Activated naive CD8-positive, alpha-beta T cell treated with anti-CD3 and anti-CD28 coated beads, Interleukin-2, amount 10 ng/mL, durations not matched to agents 7 days and 5 days (primary cell): ENCODE results near the gene SLC16A10. TPM values are rescaled to one million over a fixed set of nuclear protein-coding genes. Genes with fewer than 3 reads are reported as not detected.
"Not testable (repeated sequence)": the region's sequence is repeated elsewhere in the genome, so short reads cannot be mapped to it uniquely, and the experiment has no call there.

Experiments
- ATAC-seq: fragments of 150-1000 bp; cut with Tn5 transposase; one replicate; pipeline ENCODE4 v1.10.0; 2021; ENCODE audit warnings: low read depth, moderate library complexity
- POLR2A ChIA-PET: fragments of 350-600 bp; sonication (Branson Sonifier 250); formaldehyde crosslinking; loops from one replicate; lab custom pipeline; 2021; ENCODE audit warnings: antibody characterized with exemption; lab: Charles Lee
- DNase-seq: peaks from one replicate; pipeline ENCODE4 v3.0.0; 2021
- H3K27ac Mint-ChIP-seq: one replicate; pipeline ENCODE4 v1.8.0; 2022; ENCODE audit warnings: mild to moderate bottlenecking, mixed read lengths
- H3K27me3 Mint-ChIP-seq: one replicate; pipeline ENCODE4 v1.8.0; 2022; ENCODE audit warnings: mild to moderate bottlenecking, moderate library complexity, mixed read lengths
- H3K36me3 Mint-ChIP-seq: one replicate; pipeline ENCODE4 v1.8.0; 2021; ENCODE audit warnings: mild to moderate bottlenecking, mixed read lengths
- H3K4me1 Mint-ChIP-seq: one replicate; pipeline ENCODE4 v1.8.0; 2021; ENCODE audit warnings: mixed read lengths
- H3K4me3 Mint-ChIP-seq: one replicate; pipeline ENCODE4 v1.8.0; 2022; ENCODE audit warnings: mild to moderate bottlenecking, moderate library complexity, mixed read lengths
- H3K9me3 Mint-ChIP-seq: one replicate; pipeline ENCODE4 v1.8.0; 2021; ENCODE audit warnings: mixed read lengths
- total RNA-seq, 2 experiments: library from RNA; stranded (reverse); gene quantifications; one replicate each; pipeline ENCODE4 v1.2.3, GENCODE V29; 2021

Gene SLC16A10
- total RNA-seq, 2 experiments from 2014 or later: 6.8 to 7.1 TPM

DNA sequence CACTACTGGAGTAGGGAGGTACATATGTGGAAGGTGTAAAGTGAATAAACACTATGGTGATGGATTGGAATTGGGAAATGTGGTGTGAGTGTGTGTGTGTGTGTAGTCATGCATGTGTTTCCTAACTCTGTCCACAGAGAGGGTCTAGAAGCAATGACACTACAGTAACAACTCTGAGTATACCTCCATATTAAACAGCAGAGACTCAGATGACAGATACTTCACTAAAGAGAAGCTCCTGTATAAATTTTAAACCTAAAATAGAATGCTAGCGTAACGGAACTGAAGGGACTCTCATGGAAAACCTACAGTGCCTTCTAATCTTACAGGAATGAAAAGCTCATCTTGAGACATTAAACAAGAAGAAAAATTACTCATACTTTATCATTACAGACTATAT is 150.5 kb downstream of the SLC16A10 start:
- POLR2A ChIA-PET: no interaction called here
- Mint-ChIP-seq H3K4me1 (no peaks in the 10 kb centered on the region), H3K36me3 (peaks cover 1% of the 10 kb centered on the region), H3K4me3 (no peak overlapping the region), H3K27me3 (peaks cover 2% of the 10 kb centered on the region), H3K27ac (no peak overlapping the region), H3K9me3 (peaks cover 2% of the 10 kb centered on the region)
- DNase-seq (no peak), ATAC-seq (no peak)

DNA sequence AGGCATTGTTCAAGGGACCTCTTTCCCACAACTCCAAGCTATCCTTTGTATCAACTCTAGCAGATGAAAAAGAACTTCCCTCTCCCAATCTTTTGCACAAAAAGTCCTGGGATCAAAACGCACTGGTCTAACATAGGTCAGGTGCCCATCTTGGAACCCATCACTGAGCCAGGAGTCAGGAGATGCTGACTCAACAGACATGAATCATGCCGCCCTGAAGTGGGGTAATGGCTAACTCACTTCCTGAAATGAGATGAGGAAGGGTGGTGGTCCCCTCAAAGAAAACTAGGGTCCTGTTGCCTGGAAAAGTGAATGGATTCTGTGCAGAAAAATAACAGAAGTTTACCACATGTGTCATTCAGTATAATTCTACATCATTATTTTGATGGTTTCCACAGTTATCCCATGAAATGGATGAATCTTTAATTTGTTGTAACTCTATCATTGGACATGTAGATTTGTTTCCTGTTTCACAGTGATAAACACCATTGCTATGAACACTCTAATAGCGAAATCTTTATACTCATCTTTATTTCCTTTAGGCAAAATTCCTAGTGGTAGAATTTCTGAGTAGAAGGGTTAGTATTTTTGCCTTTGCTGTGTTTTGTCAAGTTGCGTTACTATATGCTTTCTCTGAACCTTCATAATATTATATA is 151.3 kb downstream of the SLC16A10 start:
- DNase-seq (no peak), ATAC-seq (no peak)
- no peaks in the 10 kb centered on the region for H3K4me1 Mint-ChIP-seq
- no peak overlapping the region for H3K27ac Mint-ChIP-seq
- peaks cover 2% of the 10 kb centered on the region for H3K9me3 Mint-ChIP-seq
- H3K36me3 Mint-ChIP-seq: peaks cover 1% of the 10 kb centered on the region
- H3K27me3 Mint-ChIP-seq: peaks cover 2% of the 10 kb centered on the region
- no peak overlapping the region for H3K4me3 Mint-ChIP-seq
- POLR2A ChIA-PET: no interaction called here

DNA sequence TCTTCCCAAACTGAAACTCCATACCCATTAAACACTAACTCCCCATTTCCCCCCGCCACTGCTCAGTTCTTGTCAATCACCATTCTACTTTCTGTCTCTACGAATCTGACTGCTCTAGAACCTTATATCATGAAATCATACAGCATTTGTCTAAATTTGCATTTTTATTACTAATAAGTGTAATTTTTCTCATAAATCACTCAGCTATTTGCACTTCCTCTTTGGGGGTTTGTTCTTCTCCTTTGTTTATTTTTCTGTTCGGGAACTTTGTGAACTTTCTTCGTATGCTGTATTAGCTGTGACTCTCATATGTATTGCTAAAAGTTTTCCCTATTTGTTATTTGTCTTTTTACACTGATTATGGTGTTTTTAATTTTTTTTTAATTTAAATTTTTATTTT is 152.2 kb downstream of the SLC16A10 start:
- Mint-ChIP-seq H3K4me3 (no peak overlapping the region), H3K36me3 (no peaks in the 10 kb centered on the region), H3K9me3 (peaks cover 2% of the 10 kb centered on the region), H3K27me3 (peaks cover 2% of the 10 kb centered on the region), H3K27ac (no peak overlapping the region), H3K4me1 (no peaks in the 10 kb centered on the region)
- DNase-seq (no peak), ATAC-seq (no peak)
- POLR2A ChIA-PET: interaction anchor here (1.0 kb wide), 1 partner anchor 20 kb away, joined by 3 read pairs; a partner anchor contains a TSS

- no peak overlapping the region for H3K4me3 Mint-ChIP-seq
- H3K9me3 Mint-ChIP-seq: no peaks in the 10 kb centered on the region
- H3K27ac Mint-ChIP-seq: no peak overlapping the region
- ATAC-seq (no peak), DNase-seq (no peak)
- POLR2A ChIA-PET: no interaction called here
- H3K36me3 Mint-ChIP-seq: no peaks in the 10 kb centered on the region
- no peaks in the 10 kb centered on the region for H3K4me1 Mint-ChIP-seq
- H3K27me3 Mint-ChIP-seq: peaks cover 3% of the 10 kb centered on the region
These were observed 155.1 kb downstream of the SLC16A10 start for GRCh38 chr6:111242452-111242851.

DNA sequence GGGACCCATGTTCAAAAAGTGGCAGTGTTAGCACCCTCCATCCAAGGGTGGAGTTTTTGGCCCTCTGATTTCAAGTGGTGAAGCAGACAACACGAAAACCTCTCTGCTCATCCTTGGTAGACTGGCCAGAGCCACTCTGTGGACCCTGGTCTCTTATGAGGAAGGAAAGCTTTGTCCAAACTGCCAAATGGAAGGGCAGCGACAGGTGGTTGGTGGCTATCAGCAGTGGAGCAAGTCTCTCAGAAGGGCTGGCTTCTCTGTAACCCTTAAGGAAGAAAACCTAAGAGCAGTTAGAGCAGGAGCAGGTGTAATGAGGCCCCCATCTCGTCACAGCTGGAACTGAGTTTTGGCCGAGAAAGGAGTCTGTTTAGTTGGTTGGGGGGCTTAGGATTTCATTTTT is 155.8 kb downstream of the SLC16A10 start:
- H3K4me3 Mint-ChIP-seq: no peak overlapping the region
- POLR2A ChIA-PET: no interaction called here
- no peak overlapping the region for H3K27ac Mint-ChIP-seq
- H3K27me3 Mint-ChIP-seq: peaks cover 3% of the 10 kb centered on the region
- ATAC-seq (no peak), DNase-seq (no peak)
- no peaks in the 10 kb centered on the region for H3K9me3 Mint-ChIP-seq
- H3K4me1 Mint-ChIP-seq: no peaks in the 10 kb centered on the region
- H3K36me3 Mint-ChIP-seq: no peaks in the 10 kb centered on the region

GRCh38 chr6:111248789-111249188 is 161.5 kb downstream of the SLC16A10 start:
- peaks cover 10% of the 10 kb centered on the region for H3K27me3 Mint-ChIP-seq
- H3K27ac Mint-ChIP-seq: no peak overlapping the region
- H3K4me1 Mint-ChIP-seq: peaks cover 1% of the 10 kb centered on the region
- no peak overlapping the region for H3K4me3 Mint-ChIP-seq
- POLR2A ChIA-PET: no interaction called here
- H3K36me3 Mint-ChIP-seq: no peaks in the 10 kb centered on the region
- DNase-seq (no peak), ATAC-seq (no peak)
- no peaks in the 10 kb centered on the region for H3K9me3 Mint-ChIP-seq

GRCh38 chr6:111250791-111251354 is 163.6 kb downstream of the SLC16A10 start:
- ATAC-seq (no peak), DNase-seq (no peak)
- H3K27ac Mint-ChIP-seq: no peak overlapping the region
- H3K36me3 Mint-ChIP-seq: no peaks in the 10 kb centered on the region
- H3K4me3 Mint-ChIP-seq: no peak overlapping the region
- POLR2A ChIA-PET: no interaction called here
- no peaks in the 10 kb centered on the region for H3K9me3 Mint-ChIP-seq
- peaks cover 18% of the 10 kb centered on the region for H3K27me3 Mint-ChIP-seq
- peaks cover 1% of the 10 kb centered on the region for H3K4me1 Mint-ChIP-seq

DNA sequence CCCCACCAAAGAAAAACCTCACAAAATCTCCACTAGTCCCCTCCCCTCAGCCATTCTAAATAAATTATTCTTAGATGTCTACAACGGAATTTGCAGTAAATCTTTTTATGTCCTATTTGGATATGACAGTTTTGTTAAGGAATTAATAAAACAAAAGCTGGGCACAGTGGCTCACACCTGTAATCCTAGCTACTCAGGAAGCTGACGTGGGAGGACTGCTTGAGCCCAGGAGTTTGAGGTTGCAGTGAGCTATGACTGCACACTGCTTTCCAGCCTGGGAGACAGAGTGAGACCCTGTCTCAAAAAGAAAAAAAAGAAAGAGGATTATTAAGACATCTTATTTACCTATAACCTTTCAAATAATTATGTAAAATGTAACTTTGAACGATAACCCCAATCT is 165.4 kb downstream of the SLC16A10 start:
- POLR2A ChIA-PET: no interaction called here
- no peaks in the 10 kb centered on the region for H3K36me3 Mint-ChIP-seq

DNA sequence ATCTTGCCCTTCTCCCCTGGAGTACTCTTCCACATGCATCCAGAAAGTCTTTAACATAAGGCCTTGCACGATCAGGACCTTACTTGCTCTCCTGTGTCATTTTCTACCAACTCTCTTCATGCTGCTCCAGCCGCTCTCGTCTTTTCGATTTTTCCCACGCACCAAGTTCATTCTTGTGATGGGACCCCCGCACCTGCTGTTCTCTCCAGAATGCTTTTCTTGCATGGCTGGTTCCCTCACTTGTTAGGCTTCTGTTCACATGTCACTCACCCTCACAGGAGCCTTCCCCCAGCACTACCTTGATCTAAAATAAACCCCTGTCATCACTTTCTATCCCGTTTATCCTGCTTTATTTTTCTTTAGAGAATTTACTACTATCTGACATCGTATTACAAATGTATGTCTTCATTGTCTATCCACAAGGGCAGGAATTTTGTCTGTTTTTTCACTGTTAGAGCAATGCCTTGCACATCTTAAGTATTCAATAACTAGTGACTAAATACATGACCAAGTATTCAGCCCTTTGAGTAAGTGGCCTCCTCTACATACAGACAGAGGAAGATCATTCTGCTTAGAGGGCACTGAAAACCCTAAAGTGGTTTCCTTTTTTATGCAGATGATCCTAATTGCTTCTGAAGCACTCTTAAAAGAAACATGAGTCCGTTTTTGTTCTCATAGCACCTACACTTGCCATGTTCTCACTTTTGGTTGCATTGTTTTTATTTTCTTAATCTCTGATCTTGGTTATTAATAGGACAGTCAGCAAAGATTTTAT is 166.9 kb downstream of the SLC16A10 start:
- H3K27ac Mint-ChIP-seq: no peak overlapping the region
- no peaks in the 10 kb centered on the region for H3K36me3 Mint-ChIP-seq
- H3K4me1 Mint-ChIP-seq: peaks cover 10% of the 10 kb centered on the region
- ATAC-seq: no peak
- no peaks in the 10 kb centered on the region for H3K9me3 Mint-ChIP-seq
- POLR2A ChIA-PET: interaction anchor here (0.7 kb wide), 1 partner anchor 352 kb away, joined by 3 read pairs; the partner anchor contains the start of gene TRAF3IP2
- peaks cover 28% of the 10 kb centered on the region for H3K27me3 Mint-ChIP-seq
- H3K4me3 Mint-ChIP-seq: no peak overlapping the region
- DNase-seq: no peak

More for the DNA sequence above, 165.4 kb downstream of the SLC16A10 start:
- ATAC-seq (no peak), DNase-seq (no peak)
- Mint-ChIP-seq H3K4me3 (no peak overlapping the region), H3K4me1 (peaks cover 1% of the 10 kb centered on the region), H3K27me3 (peaks cover 26% of the 10 kb centered on the region), H3K27ac (no peak overlapping the region), H3K9me3 (no peaks in the 10 kb centered on the region)

GRCh38 chr6:111254779-111255166 is 167.5 kb downstream of the SLC16A10 start:
- Mint-ChIP-seq H3K4me3 (no peak overlapping the region), H3K4me1 (peaks cover 12% of the 10 kb centered on the region), H3K27ac (no peak overlapping the region), H3K36me3 (no peaks in the 10 kb centered on the region), H3K27me3 (peaks cover 26% of the 10 kb centered on the region), H3K9me3 (no peaks in the 10 kb centered on the region)
- POLR2A ChIA-PET: interaction anchor here (0.7 kb wide), 1 partner anchor 351 kb away, joined by 3 read pairs; the partner anchor contains the start of gene TRAF3IP2
- ATAC-seq (no peak), DNase-seq (no peak)

DNA sequence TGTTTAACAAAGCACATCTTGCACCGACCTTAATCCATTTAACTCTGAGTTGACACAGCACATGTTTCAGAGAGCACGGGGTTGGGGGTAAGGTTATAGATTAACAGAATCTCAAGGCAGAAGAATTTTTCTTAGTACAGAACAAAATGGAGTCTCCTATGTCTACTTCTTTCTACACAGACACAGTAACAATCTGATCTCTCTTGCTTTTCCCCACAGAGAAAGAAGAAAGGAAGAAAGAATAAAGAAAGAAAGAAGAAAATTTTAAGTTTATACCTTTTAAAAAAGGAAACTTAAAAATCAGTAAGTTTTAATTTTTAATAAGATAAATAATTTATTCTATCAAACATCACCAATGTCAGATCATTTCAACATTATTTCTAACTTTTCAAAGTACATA is 168.5 kb downstream of the SLC16A10 start:
- Mint-ChIP-seq H3K27me3 (peaks cover 22% of the 10 kb centered on the region), H3K4me1 (peaks cover 20% of the 10 kb centered on the region)
- ATAC-seq, H3K27ac Mint-ChIP-seq, DNase-seq, POLR2A ChIA-PET, H3K9me3 Mint-ChIP-seq, H3K4me3 Mint-ChIP-seq, H3K36me3 Mint-ChIP-seq: not testable (repeated sequence)

GRCh38 chr6:111256646-111257045 is 169.3 kb downstream of the SLC16A10 start:
- Mint-ChIP-seq H3K27me3 (peaks cover 22% of the 10 kb centered on the region), H3K4me3 (no peak overlapping the region), H3K9me3 (no peaks in the 10 kb centered on the region), H3K4me1 (peaks cover 23% of the 10 kb centered on the region), H3K27ac (no peak overlapping the region), H3K36me3 (no peaks in the 10 kb centered on the region)
- no peak for ATAC-seq
- POLR2A ChIA-PET: no interaction called here
- no peak for DNase-seq

- no peak for DNase-seq
- H3K4me3 Mint-ChIP-seq: peak overlapping the region; percentile 62
- H3K9me3 Mint-ChIP-seq: no peaks in the 10 kb centered on the region
- H3K27me3 Mint-ChIP-seq: peaks cover 22% of the 10 kb centered on the region
- ATAC-seq: no peak
- no peak overlapping the region for H3K27ac Mint-ChIP-seq
- H3K36me3 Mint-ChIP-seq: no peaks in the 10 kb centered on the region
- POLR2A ChIA-PET: interaction anchor here (1.1 to 2.2 kb wide), 5 partner anchors 221 to 785 kb away, joined by 5 to 50 read pairs (median 26); partner anchors contain the start of genes REV3L and TRAF3IP2
- peaks cover 25% of the 10 kb centered on the region for H3K4me1 Mint-ChIP-seq
These were observed 170.7 kb downstream of the SLC16A10 start for GRCh38 chr6:111258010-111258409.
